GM12891 (cell line): ENCODE data around the gene SOD3.

Experiments
- PAX5 ChIP-seq: IDR thresholded peaks from 2 replicates; pipeline ENCODE4 v1.6.1; 2011; ENCODE audit warnings: low read length, moderate library complexity, mild to moderate bottlenecking; ENCODE audit not compliant: insufficient read depth, severe bottlenecking
- POLR2A ChIP-seq: IDR thresholded peaks from 2 replicates; pipeline ENCODE4 v1.6.1; 2011; ENCODE audit warnings: low read depth, low read length, control low read depth
- POLR2AphosphoS5 ChIP-seq: IDR thresholded peaks from 2 replicates; pipeline ENCODE4 v1.6.1; 2011; ENCODE audit warnings: low read depth, low read length, control low read depth
- SPI1 ChIP-seq: IDR thresholded peaks from 2 replicates; pipeline ENCODE4 v1.6.1; 2011; ENCODE audit warnings: low read depth, low read length, control low read depth
- TAF1 ChIP-seq: IDR thresholded peaks from 2 replicates; pipeline ENCODE4 v1.6.1; 2011; ENCODE audit warnings: low read depth, low read length, control low read depth

GRCh38 chr4:24792552-24792951 is 2.8 kb upstream of the SOD3 start:
- TF ChIP-seq POLR2AphosphoS5 (no peak), PAX5 (no peak), POLR2A (no peak), TAF1 (no peak), SPI1 (no peak)
